IPS-18a (cell line): Measurements from ENCODE around the gene TUBB.
"Not testable (repeated sequence)": the region's sequence is repeated elsewhere in the genome, so short reads cannot be mapped to it uniquely, and the experiment has no call there.

Experiments
- H3K27ac ChIP-seq: one replicate; pipeline ENCODE4 v1.5.1; 2013; ENCODE audit warnings: low read length
- H3K27me3 ChIP-seq: one replicate; pipeline ENCODE4 v1.6.1; 2013; ENCODE audit warnings: mild to moderate bottlenecking, low read length; ENCODE audit not compliant: control insufficient read depth, insufficient read depth
- H3K36me3 ChIP-seq: one replicate; pipeline ENCODE4 v1.6.1; 2013; ENCODE audit warnings: low read depth, low read length; ENCODE audit not compliant: control insufficient read depth
- H3K4me1 ChIP-seq: one replicate; pipeline ENCODE4 v1.6.1; 2013; ENCODE audit warnings: low read depth, low read length; ENCODE audit not compliant: control insufficient read depth
- H3K4me3 ChIP-seq: one replicate; pipeline ENCODE4 v1.5.1; 2013; ENCODE audit warnings: low read length
- H3K9ac ChIP-seq: one replicate; pipeline ENCODE4 v1.6.1; 2013; ENCODE audit warnings: mild to moderate bottlenecking, low read length, moderate library complexity
- H3K9me3 ChIP-seq: one replicate; pipeline ENCODE4 v1.6.1; 2013; ENCODE audit warnings: low read depth, low read length; ENCODE audit not compliant: control insufficient read depth

Gene TUBB

GRCh38 chr6:30748851-30749540, 28.8 kb downstream of the TUBB start:
- H3K4me1 ChIP-seq = peaks cover 4% of the 10 kb centered on the region
- H3K36me3 ChIP-seq = no peaks in the 10 kb centered on the region
- H3K9ac ChIP-seq = no peak overlapping the region
- no peak overlapping the region for H3K27ac ChIP-seq
- H3K4me3 ChIP-seq = no peak overlapping the region
- no peaks in the 10 kb centered on the region for H3K27me3 ChIP-seq
- no peaks in the 10 kb centered on the region for H3K9me3 ChIP-seq

DNA sequence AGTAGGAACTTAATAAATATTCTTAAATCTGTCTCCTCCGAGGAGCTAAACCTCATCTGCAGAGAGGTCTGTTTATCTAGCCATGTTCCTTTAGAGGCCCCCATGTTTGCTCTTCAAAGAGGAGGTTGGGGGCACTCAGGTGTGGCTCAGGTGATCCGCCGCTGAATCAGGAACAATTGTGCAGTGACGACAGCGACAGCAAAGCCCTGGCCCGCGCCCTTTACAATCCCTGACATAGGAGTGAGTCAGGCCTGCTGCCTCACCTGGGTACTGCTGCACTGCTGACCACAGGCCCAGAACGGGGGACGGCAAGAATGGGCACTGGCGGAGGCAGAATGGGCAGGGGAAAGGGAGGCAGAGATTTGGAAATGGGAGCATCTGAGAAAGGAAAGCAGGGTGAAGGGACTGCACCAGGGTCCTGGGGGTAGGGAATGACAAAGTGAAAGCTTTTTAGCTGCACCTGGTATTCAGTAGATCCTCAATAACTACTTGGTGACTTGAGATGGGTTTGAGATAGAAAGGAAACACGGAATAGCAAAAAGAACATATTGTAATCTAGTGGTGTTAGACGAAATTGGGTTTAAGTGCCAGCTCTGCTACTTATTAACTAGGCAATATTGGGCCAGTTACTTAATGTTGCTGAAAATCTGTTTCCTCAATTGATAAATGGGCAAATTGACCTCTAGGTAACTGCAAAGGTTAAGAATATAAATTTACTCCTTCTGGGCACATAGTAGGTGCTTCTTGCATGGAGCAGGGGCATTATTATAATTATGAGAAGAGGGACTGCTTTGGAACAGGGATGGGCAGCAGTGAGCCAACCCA, 29.6 kb downstream of the TUBB start:
- Histone ChIP-seq H3K27me3 (no peaks in the 10 kb centered on the region), H3K4me1 (peaks cover 4% of the 10 kb centered on the region), H3K4me3 (no peak overlapping the region), H3K9me3 (no peaks in the 10 kb centered on the region), H3K27ac (no peak overlapping the region), H3K9ac (no peak overlapping the region), H3K36me3 (no peaks in the 10 kb centered on the region)

GRCh38 chr6:30750379-30750668, 30.2 kb downstream of the TUBB start:
- Histone ChIP-seq H3K9ac (no peak overlapping the region), H3K27me3 (no peaks in the 10 kb centered on the region), H3K4me3 (no peak overlapping the region), H3K4me1 (peaks cover 4% of the 10 kb centered on the region), H3K9me3 (no peaks in the 10 kb centered on the region), H3K36me3 (no peaks in the 10 kb centered on the region), H3K27ac (no peak overlapping the region)

DNA sequence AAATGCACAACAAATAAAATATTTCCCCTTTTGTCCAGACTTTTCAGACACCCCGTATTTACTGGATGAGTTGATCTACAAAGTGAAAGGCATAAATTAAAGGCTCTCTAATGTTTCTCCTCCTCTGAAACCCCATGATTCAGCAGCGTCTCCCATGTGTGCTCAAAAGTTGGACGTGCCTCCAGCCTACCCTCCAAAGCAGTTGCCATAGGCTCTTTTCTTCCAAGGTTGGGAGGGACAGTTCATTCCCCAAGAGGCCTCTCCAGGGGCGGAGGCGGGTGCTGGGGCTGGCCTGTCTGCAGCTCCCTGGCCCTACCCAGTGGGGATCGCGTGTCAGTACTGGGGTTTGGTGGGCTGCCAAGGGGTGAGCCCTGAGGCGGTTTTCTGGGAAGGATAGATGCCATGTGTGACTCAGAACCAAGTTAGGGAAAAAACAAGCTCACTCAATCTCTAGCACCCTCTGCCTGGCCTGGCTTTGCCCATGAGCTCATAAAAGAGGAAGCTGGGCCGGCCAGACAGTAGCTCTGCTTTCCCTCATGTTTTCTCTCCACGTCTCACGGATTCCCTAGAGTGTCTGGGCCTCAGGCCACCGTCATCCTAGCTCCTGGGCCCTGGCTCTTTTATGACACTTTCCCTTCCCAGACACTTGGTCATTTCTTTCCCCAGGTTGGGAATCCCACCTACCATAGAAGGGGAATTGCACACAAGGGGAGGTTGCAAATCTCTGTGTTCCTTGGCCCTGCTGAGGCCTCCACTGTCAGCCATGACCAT, 32.2 kb downstream of the TUBB start:
- no peaks in the 10 kb centered on the region for H3K36me3 ChIP-seq
- H3K4me1 ChIP-seq = peaks cover 4% of the 10 kb centered on the region
- no peaks in the 10 kb centered on the region for H3K27me3 ChIP-seq
- no peak overlapping the region for H3K27ac ChIP-seq
- H3K9ac ChIP-seq = no peak overlapping the region
- no peaks in the 10 kb centered on the region for H3K9me3 ChIP-seq
- no peak overlapping the region for H3K4me3 ChIP-seq

GRCh38 chr6:30754631-30755030, 34.5 kb downstream of the TUBB start:
- Histone ChIP-seq H3K4me3 (no peak overlapping the region), H3K9me3 (no peaks in the 10 kb centered on the region), H3K36me3 (no peaks in the 10 kb centered on the region), H3K27me3 (no peaks in the 10 kb centered on the region), H3K9ac (no peak overlapping the region), H3K27ac (no peak overlapping the region), H3K4me1 (peaks cover 5% of the 10 kb centered on the region)

DNA sequence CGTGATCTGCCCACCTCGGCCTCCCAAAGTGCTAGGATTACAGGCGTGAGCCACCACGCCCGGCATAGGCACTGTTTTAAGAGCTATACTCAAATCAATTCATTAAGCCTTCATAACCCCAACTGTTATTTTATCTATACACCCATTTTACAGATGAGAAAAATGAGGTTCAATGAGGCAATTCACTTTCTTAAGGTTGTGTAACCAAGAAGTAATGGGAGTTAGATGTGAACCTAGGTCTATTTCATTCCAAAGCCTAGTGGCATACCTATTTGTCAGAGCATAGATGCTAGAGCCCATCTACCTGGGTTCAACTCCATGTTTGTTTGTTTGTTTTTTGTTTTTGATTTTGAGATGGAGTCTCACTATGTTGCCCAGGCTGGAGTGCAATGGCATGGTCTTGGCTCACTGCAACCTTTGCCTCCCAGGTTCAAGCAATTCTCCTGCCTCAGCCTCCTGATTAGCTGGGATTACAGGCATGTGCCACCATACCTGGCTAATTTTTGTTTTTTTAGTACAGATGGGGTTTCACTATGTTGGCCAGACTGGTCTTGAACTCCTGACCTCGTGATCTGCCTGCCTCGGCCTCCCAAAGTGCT, 36.4 kb downstream of the TUBB start:
- not testable (repeated sequence) for H3K9me3 ChIP-seq, H3K9ac ChIP-seq, H3K27me3 ChIP-seq, H3K27ac ChIP-seq, H3K36me3 ChIP-seq, H3K4me1 ChIP-seq, H3K4me3 ChIP-seq

DNA sequence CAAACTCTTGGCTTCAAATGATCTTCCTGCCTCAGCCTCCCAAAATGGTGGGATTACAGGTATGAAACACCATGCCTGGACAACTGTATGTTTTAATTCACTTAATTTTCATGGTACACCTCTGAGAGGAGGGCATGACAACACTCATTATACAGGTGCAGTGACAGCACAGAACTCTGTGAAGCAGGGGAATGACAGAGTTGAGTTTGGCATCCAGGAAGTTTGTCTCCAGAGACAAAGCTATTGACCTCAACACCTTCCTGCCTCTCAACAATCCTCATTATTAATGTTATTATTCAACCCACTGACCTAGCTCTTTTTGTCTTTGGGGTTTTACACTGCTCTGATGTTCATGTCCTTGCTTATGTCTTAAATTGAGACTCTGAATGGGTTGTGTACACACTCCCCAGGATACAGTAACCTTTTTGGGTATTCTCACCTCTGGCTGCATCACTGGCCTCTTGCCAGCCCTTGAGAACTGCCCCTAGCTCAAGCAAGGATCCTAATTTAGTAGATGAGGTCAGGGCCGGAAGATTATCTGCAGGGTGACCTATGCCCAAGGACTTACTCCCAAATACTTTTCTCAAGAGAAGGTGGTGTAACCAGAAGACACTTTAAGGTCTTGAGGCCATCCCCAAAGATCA, 37.2 kb downstream of the TUBB start:
- H3K9me3 ChIP-seq = no peaks in the 10 kb centered on the region
- H3K27ac ChIP-seq = no peak overlapping the region
- H3K9ac ChIP-seq = no peak overlapping the region
- peaks cover 11% of the 10 kb centered on the region for H3K4me1 ChIP-seq
- H3K27me3 ChIP-seq = no peaks in the 10 kb centered on the region
- no peak overlapping the region for H3K4me3 ChIP-seq
- H3K36me3 ChIP-seq = no peaks in the 10 kb centered on the region

DNA sequence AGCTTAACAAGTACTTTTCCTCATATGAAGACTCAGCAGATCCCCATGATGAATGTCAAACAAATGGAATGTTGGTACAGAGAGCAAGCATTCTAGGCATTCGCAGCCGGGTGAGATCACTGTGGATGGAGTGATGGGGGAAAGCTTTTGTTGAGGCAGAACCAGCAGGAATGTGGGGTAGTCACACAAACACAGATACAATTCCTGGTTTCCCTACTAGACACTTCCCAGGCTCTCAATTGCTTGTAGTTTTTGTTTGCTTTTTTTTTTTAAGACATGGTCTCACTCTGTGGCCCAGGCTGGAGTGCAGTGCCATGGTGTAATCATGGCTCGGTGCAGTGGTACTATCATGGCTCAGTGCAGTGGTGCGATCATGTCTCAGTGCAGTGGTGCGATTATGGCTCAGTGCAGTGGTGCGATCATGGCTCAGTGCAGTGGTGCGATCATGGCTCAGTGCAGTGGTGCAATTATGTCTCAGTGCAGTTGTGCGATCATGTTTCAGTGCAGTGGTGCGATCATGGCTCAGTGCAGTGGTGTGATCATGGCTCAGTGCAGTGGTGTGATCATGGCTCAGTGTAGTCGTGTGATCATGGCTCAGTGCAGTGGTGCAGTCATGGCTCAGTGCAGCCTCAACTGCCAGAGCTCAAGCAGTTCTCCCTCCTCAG, 39.6 kb downstream of the TUBB start:
- Histone ChIP-seq H3K27ac (no peak overlapping the region), H3K4me1 (peaks cover 29% of the 10 kb centered on the region), H3K36me3 (no peaks in the 10 kb centered on the region), H3K4me3 (no peak overlapping the region), H3K9ac (no peak overlapping the region), H3K9me3 (no peaks in the 10 kb centered on the region), H3K27me3 (no peaks in the 10 kb centered on the region)

DNA sequence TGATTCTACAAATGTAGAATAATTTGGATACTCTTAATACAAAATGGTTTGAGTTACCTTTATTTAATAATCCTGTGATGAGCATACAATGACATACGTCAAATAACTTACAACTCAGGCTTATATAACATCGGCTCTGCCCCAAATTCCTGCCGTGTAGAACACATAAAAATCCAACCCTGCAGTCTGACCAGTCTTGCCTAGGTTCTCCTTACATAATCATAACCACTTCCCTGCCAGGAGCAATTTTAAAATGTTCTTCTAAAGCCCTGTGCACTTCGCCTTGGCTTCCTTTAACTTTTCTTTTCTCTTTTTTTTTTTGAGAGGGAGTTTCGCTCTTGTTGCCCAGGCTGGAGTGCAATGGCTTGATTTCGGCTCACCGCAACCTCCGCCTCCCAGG, 40.4 kb downstream of the TUBB start:
- H3K4me1 ChIP-seq = peaks cover 36% of the 10 kb centered on the region
- no peaks in the 10 kb centered on the region for H3K9me3 ChIP-seq
- H3K27ac ChIP-seq = no peak overlapping the region
- no peaks in the 10 kb centered on the region for H3K27me3 ChIP-seq
- no peak overlapping the region for H3K9ac ChIP-seq
- H3K36me3 ChIP-seq = no peaks in the 10 kb centered on the region
- no peak overlapping the region for H3K4me3 ChIP-seq

DNA sequence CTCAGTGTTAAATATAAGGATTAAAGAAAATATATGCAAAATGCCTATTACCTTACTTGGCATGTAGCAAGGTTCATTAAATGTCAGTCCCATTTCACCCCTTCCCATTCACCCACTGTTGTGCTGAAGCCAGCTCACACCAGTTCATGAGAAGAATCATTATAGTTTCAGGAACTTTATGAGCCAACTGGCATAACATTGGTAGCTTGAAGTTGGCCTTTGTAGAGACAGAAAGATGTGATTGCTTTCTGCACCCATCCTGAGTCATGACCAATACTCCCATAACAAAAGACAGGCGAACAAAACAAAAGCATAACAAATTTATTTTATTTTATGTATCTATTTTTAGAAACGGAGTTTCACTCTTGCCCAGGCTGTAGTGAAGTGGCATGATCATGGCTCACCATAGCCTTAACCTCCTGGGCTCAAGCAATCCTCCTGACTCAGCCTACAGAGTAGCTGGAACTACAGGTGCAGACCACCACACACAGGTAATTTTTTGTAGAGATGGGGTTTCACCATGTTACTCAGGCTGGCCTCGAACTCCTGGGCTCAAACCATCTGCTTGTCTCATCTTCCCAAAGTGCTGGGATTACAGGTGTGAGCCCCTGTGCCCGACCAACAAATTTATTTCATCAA, 41.8 kb downstream of the TUBB start:
- Histone ChIP-seq H3K4me3 (no peak overlapping the region), H3K9me3 (no peaks in the 10 kb centered on the region), H3K36me3 (no peaks in the 10 kb centered on the region), H3K4me1 (peaks cover 43% of the 10 kb centered on the region), H3K27me3 (no peaks in the 10 kb centered on the region), H3K9ac (no peak overlapping the region), H3K27ac (no peak overlapping the region)
